Activated naive CD4-positive, alpha-beta T cell treated with anti-CD3 and anti-CD28 coated beads, Interleukin-2, amount 50 U/mL, for 24 hours (primary cell): ENCODE measurements around the gene CATSPERZ.

Experiments
- H3K27ac Mint-ChIP-seq: one replicate; pipeline ENCODE4 v1.8.0; 2021; ENCODE audit warnings: mild to moderate bottlenecking, mixed read lengths
- H3K27me3 Mint-ChIP-seq: one replicate; pipeline ENCODE4 v1.8.0; 2021; ENCODE audit warnings: mixed read lengths
- H3K36me3 Mint-ChIP-seq: one replicate; pipeline ENCODE4 v1.8.0; 2021; ENCODE audit warnings: mixed read lengths
- H3K4me1 Mint-ChIP-seq: one replicate; pipeline ENCODE4 v1.8.0; 2021; ENCODE audit warnings: mixed read lengths
- H3K4me3 Mint-ChIP-seq: one replicate; pipeline ENCODE4 v1.8.0; 2021; ENCODE audit warnings: mild to moderate bottlenecking, mixed read lengths
- H3K9me3 Mint-ChIP-seq: one replicate; pipeline ENCODE4 v1.8.0; 2021; ENCODE audit warnings: mixed read lengths

CATSPERZ gene

DNA sequence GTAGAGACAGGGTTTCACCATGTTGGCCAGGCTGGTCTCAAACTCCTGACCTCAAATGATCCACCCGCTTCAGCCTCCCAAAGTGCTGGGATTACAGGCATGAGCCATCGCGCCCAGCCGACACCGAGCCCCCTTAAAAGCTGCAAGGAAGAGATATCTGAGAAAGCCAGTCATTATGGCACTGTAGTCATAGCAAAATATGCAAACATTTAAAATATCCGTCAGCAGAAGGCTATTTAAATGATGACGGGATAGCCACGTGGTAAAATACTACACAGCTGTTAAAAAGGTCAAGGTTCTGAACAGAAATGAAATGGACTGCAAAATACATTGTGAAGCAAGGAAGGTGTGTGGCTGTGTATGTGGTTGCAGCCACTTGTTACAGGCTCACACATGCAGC lies 33.4 kb downstream of the CATSPERZ start:
- H3K27ac Mint-ChIP-seq: peak overlapping the region; percentile 57
- peaks cover 15% of the 10 kb centered on the region for H3K4me1 Mint-ChIP-seq
- no peaks in the 10 kb centered on the region for H3K27me3 Mint-ChIP-seq
- H3K4me3 Mint-ChIP-seq: no peak overlapping the region
- H3K9me3 Mint-ChIP-seq: no peaks in the 10 kb centered on the region
- no peaks in the 10 kb centered on the region for H3K36me3 Mint-ChIP-seq

GRCh38 chr11:64334764-64335735 lies 34.9 kb downstream of the CATSPERZ start:
- no peaks in the 10 kb centered on the region for H3K9me3 Mint-ChIP-seq
- no peaks in the 10 kb centered on the region for H3K27me3 Mint-ChIP-seq
- H3K36me3 Mint-ChIP-seq: no peaks in the 10 kb centered on the region
- peaks cover 27% of the 10 kb centered on the region for H3K4me1 Mint-ChIP-seq
- no peak overlapping the region for H3K4me3 Mint-ChIP-seq
- no peak overlapping the region for H3K27ac Mint-ChIP-seq

GRCh38 chr11:64337538-64338249 lies 37.5 kb downstream of the CATSPERZ start:
- H3K9me3 Mint-ChIP-seq: no peaks in the 10 kb centered on the region
- peak overlapping the region; percentile 51 for H3K27ac Mint-ChIP-seq
- no peaks in the 10 kb centered on the region for H3K36me3 Mint-ChIP-seq
- H3K4me1 Mint-ChIP-seq: peaks cover 37% of the 10 kb centered on the region
- no peak overlapping the region for H3K4me3 Mint-ChIP-seq
- no peaks in the 10 kb centered on the region for H3K27me3 Mint-ChIP-seq

GRCh38 chr11:64338716-64339115 lies 38.6 kb downstream of the CATSPERZ start:
- Mint-ChIP-seq H3K27me3 (no peaks in the 10 kb centered on the region), H3K36me3 (no peaks in the 10 kb centered on the region), H3K4me3 (peak overlapping the region; percentile 88), H3K4me1 (peaks cover 37% of the 10 kb centered on the region), H3K27ac (peak overlapping the region; percentile 96), H3K9me3 (no peaks in the 10 kb centered on the region)

- Mint-ChIP-seq H3K4me1 (peaks cover 37% of the 10 kb centered on the region), H3K4me3 (peak overlapping the region; percentile 88), H3K36me3 (no peaks in the 10 kb centered on the region)
Measured at GRCh38 chr11:64339286-64339685, 39.1 kb downstream of the CATSPERZ start.

GRCh38 chr11:64339754-64340408 lies 39.7 kb downstream of the CATSPERZ start, which contains the start of gene CCDC88B:
Gene CCDC88B (plus strand): TSS chr11:64340204. CDS start chr11:64340267, 63 bp downstream.
- Mint-ChIP-seq H3K4me1 (peaks cover 37% of the 10 kb centered on the region), H3K36me3 (no peaks in the 10 kb centered on the region)

More at GRCh38 chr11:64339286-64339685, 39.1 kb downstream of the CATSPERZ start:
- Mint-ChIP-seq H3K9me3 (no peaks in the 10 kb centered on the region), H3K27ac (peak overlapping the region; percentile 96), H3K27me3 (no peaks in the 10 kb centered on the region)

GRCh38 chr11:64340671-64341335 lies 40.6 kb downstream of the CATSPERZ start:
- H3K4me3 Mint-ChIP-seq: peak overlapping the region; percentile 88
- H3K9me3 Mint-ChIP-seq: no peaks in the 10 kb centered on the region
- H3K27ac Mint-ChIP-seq: peak overlapping the region; percentile 72
- peaks cover 40% of the 10 kb centered on the region for H3K4me1 Mint-ChIP-seq
- no peaks in the 10 kb centered on the region for H3K36me3 Mint-ChIP-seq
- H3K27me3 Mint-ChIP-seq: no peaks in the 10 kb centered on the region

More at GRCh38 chr11:64339754-64340408, 39.7 kb downstream of the CATSPERZ start, which contains the start of gene CCDC88B:
- Mint-ChIP-seq H3K27ac (peak within 1 kb of the TSS; percentile 96), H3K27me3 (no peaks in the 10 kb centered on the region), H3K9me3 (no peaks in the 10 kb centered on the region), H3K4me3 (peak within 1 kb of the TSS; percentile 88)

DNA sequence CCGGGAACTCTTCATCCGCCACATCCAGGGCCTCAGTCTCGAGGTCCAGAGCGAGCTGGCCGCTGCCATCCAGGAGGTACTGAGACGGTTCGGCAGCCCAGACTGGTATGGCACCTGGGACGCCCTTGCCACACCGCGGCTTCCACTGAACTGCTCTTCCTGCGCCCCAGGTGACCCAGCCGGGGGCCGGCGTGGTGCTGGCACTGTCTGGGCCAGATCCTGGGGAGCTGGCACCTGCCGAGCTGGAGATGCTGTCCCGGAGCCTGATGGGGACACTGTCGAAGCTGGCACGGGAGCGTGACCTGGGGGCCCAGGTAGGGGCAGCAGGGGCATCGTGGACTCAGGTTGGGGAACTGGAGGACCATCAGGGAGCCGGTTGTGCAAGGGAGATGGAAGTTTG lies 41.3 kb downstream of the CATSPERZ start:
- H3K27ac Mint-ChIP-seq: no peak overlapping the region
- H3K36me3 Mint-ChIP-seq: no peaks in the 10 kb centered on the region
- H3K27me3 Mint-ChIP-seq: no peaks in the 10 kb centered on the region
- peaks cover 40% of the 10 kb centered on the region for H3K4me1 Mint-ChIP-seq
- peak overlapping the region; percentile 88 for H3K4me3 Mint-ChIP-seq
- H3K9me3 Mint-ChIP-seq: no peaks in the 10 kb centered on the region

- H3K4me1 Mint-ChIP-seq: peaks cover 40% of the 10 kb centered on the region
- H3K27me3 Mint-ChIP-seq: no peaks in the 10 kb centered on the region
- no peaks in the 10 kb centered on the region for H3K9me3 Mint-ChIP-seq
- peak overlapping the region; percentile 30 for H3K27ac Mint-ChIP-seq
- H3K4me3 Mint-ChIP-seq: peak overlapping the region; percentile 26
- H3K36me3 Mint-ChIP-seq: no peaks in the 10 kb centered on the region
Measured at GRCh38 chr11:64341851-64342791, 42.0 kb downstream of the CATSPERZ start.

GRCh38 chr11:64342869-64343745 lies 42.9 kb downstream of the CATSPERZ start:
- H3K4me3 Mint-ChIP-seq: no peak overlapping the region
- no peaks in the 10 kb centered on the region for H3K36me3 Mint-ChIP-seq
- H3K9me3 Mint-ChIP-seq: no peaks in the 10 kb centered on the region
- H3K27ac Mint-ChIP-seq: no peak overlapping the region
- peaks cover 35% of the 10 kb centered on the region for H3K4me1 Mint-ChIP-seq
- H3K27me3 Mint-ChIP-seq: no peaks in the 10 kb centered on the region

- H3K36me3 Mint-ChIP-seq: no peaks in the 10 kb centered on the region
- H3K27me3 Mint-ChIP-seq: no peaks in the 10 kb centered on the region
Measured at GRCh38 chr11:64343767-64344559, 43.8 kb downstream of the CATSPERZ start.

GRCh38 chr11:64344787-64345186 lies 44.6 kb downstream of the CATSPERZ start:
- Mint-ChIP-seq H3K36me3 (no peaks in the 10 kb centered on the region), H3K27me3 (no peaks in the 10 kb centered on the region), H3K4me1 (peaks cover 23% of the 10 kb centered on the region), H3K27ac (no peak overlapping the region), H3K9me3 (no peaks in the 10 kb centered on the region), H3K4me3 (no peak overlapping the region)

More at GRCh38 chr11:64343767-64344559, 43.8 kb downstream of the CATSPERZ start:
- Mint-ChIP-seq H3K27ac (no peak overlapping the region), H3K4me3 (no peak overlapping the region), H3K9me3 (no peaks in the 10 kb centered on the region), H3K4me1 (peaks cover 31% of the 10 kb centered on the region)
